ENCODE data around the gene LHFPL5. TPM values are rescaled to one million over a fixed set of nuclear protein-coding genes. Genes with fewer than 3 reads are reported as not detected.

The LHFPL5 gene
- polyA plus RNA-seq, 1 experiment: not detected

- H3K9me3 ChIP-seq (ENCODE audit: control insufficient read depth, insufficient read depth, low read length): peaks cover 8% of the 10 kb centered on the region; the same call in 1 of the 2 replicates
- CTCF ChIA-PET: no interaction called here
- no peak overlapping the region for H3K27ac ChIP-seq (ENCODE audit: low read depth, low read length)
- TF ChIP-seq CTCF (IDR thresholded peaks at IDR 0.05; ENCODE audit: low read depth, low read length): no peak
- DNase-seq (ENCODE audit: low read depth, low spot score): no peak
- H3K27me3 ChIP-seq (ENCODE audit: control insufficient read depth, insufficient read depth, low read length): peaks cover 32% of the 10 kb centered on the region
- POLR2A ChIA-PET: interaction anchor here (3.2 kb wide), 1 partner anchor 9 kb away, joined by 20 read pairs; no protein-coding TSS in a partner anchor
- H3K4me3 ChIP-seq (ENCODE audit: low read depth, low read length): no peak overlapping the region
Measured at GRCh38 chr6:35796236-35796635, 8.9 kb upstream of the LHFPL5 start.

GRCh38 chr6:35797837-35798526, 7.2 kb upstream of the LHFPL5 start:
- Histone ChIP-seq H3K27me3 (ENCODE audit: control insufficient read depth, insufficient read depth, low read length) (peaks cover 32% of the 10 kb centered on the region), H3K27ac (ENCODE audit: low read depth, low read length) (no peak overlapping the region), H3K9me3 (ENCODE audit: control insufficient read depth, insufficient read depth, low read length) (peaks cover 8% of the 10 kb centered on the region; the same call in 1 of the 2 replicates), H3K4me3 (ENCODE audit: low read depth, low read length) (no peak overlapping the region)
- DNase-seq (ENCODE audit: low read depth, low spot score): no peak
- POLR2A ChIA-PET: interaction anchor here (3.2 kb wide), 1 partner anchor 11 kb away, joined by 20 read pairs; no protein-coding TSS in a partner anchor
- no peak for TF ChIP-seq CTCF (IDR thresholded peaks at IDR 0.05; ENCODE audit: low read depth, low read length)
- CTCF ChIA-PET: interaction anchor here (1.1 kb wide), 1 partner anchor 297 kb away, joined by 4 read pairs; no protein-coding TSS in a partner anchor

GRCh38 chr6:35798706-35799105, 6.4 kb upstream of the LHFPL5 start:
- ChIA-PET CTCF (interaction anchor here (0.7 to 1.1 kb wide), 2 partner anchors 276 to 296 kb away, joined by 3 to 4 read pairs; no protein-coding TSS in a partner anchor), POLR2A (interaction anchor here (0.6 to 3.2 kb wide), 2 partner anchors 11 to 18 kb away, joined by 3 to 20 read pairs; no protein-coding TSS in a partner anchor)
- H3K4me3 ChIP-seq (ENCODE audit: low read depth, low read length): no peak overlapping the region
- peaks cover 8% of the 10 kb centered on the region; the same call in 1 of the 2 replicates for H3K9me3 ChIP-seq (ENCODE audit: control insufficient read depth, insufficient read depth, low read length)
- DNase-seq (ENCODE audit: low read depth, low spot score): no peak
- no peak overlapping the region for H3K27ac ChIP-seq (ENCODE audit: low read depth, low read length)
- no peak for TF ChIP-seq CTCF (IDR thresholded peaks at IDR 0.05; ENCODE audit: low read depth, low read length)
- H3K27me3 ChIP-seq (ENCODE audit: control insufficient read depth, insufficient read depth, low read length): peaks cover 28% of the 10 kb centered on the region

GRCh38 chr6:35801148-35801547, 4.0 kb upstream of the LHFPL5 start:
- ChIA-PET CTCF (no interaction called here), POLR2A (no interaction called here)
- Histone ChIP-seq H3K27me3 (ENCODE audit: control insufficient read depth, insufficient read depth, low read length) (peaks cover 14% of the 10 kb centered on the region), H3K27ac (ENCODE audit: low read depth, low read length) (no peak overlapping the region), H3K9me3 (ENCODE audit: control insufficient read depth, insufficient read depth, low read length) (peaks cover 8% of the 10 kb centered on the region; the same call in 1 of the 2 replicates), H3K4me3 (ENCODE audit: low read depth, low read length) (no peak overlapping the region)
- TF ChIP-seq CTCF (IDR thresholded peaks at IDR 0.05; ENCODE audit: low read depth, low read length): no peak
- no peak for DNase-seq (ENCODE audit: low read depth, low spot score)

- H3K27ac ChIP-seq (ENCODE audit: low read depth, low read length): no peak overlapping the region
- TF ChIP-seq CTCF (IDR thresholded peaks at IDR 0.05; ENCODE audit: low read depth, low read length): no peak
- H3K27me3 ChIP-seq (ENCODE audit: control insufficient read depth, insufficient read depth, low read length): no peaks in the 10 kb centered on the region
- ChIA-PET POLR2A (no interaction called here), CTCF (no interaction called here)
- H3K9me3 ChIP-seq (ENCODE audit: control insufficient read depth, insufficient read depth, low read length): peaks cover 8% of the 10 kb centered on the region; the same call in 1 of the 2 replicates
- no peak overlapping the region for H3K4me3 ChIP-seq (ENCODE audit: low read depth, low read length)
- DNase-seq (ENCODE audit: low read depth, low spot score): no peak
Measured at GRCh38 chr6:35808688-35809087, 3.5 kb downstream of the LHFPL5 start.
